Skeletal muscle satellite cell (primary cell): ENCODE measurements around the gene SSRP1.

Experiments
- H3K27me3 ChIP-seq: 2 replicates; pipeline ENCODE4 v1.7.0; 2013; ENCODE audit warnings: low read length; ENCODE audit not compliant: control insufficient read depth, insufficient read depth
- H3K36me3 ChIP-seq: 2 replicates; pipeline ENCODE4 v1.7.0; 2013; ENCODE audit warnings: mild to moderate bottlenecking, control low read depth, low read length; ENCODE audit not compliant: insufficient read depth
- H3K4me1 ChIP-seq: 2 replicates; pipeline ENCODE4 v1.7.0; 2013; ENCODE audit warnings: low read length; ENCODE audit not compliant: control insufficient read depth, insufficient read depth
- H3K4me2 ChIP-seq: 2 replicates; pipeline ENCODE4 v1.7.0; 2013; ENCODE audit warnings: mild to moderate bottlenecking, low read length
- H3K4me3 ChIP-seq: 2 replicates; pipeline ENCODE4 v1.7.0; 2013; ENCODE audit warnings: low read length
- H3K9ac ChIP-seq: 2 replicates; pipeline ENCODE4 v1.7.0; 2013; ENCODE audit warnings: mild to moderate bottlenecking, low read depth, low read length, moderate library complexity
- H3K9me3 ChIP-seq: replicated peaks from 2 replicates; pipeline ENCODE4 v1.7.0; 2013; ENCODE audit warnings: mild to moderate bottlenecking, control low read depth, low read length

Gene SSRP1

DNA sequence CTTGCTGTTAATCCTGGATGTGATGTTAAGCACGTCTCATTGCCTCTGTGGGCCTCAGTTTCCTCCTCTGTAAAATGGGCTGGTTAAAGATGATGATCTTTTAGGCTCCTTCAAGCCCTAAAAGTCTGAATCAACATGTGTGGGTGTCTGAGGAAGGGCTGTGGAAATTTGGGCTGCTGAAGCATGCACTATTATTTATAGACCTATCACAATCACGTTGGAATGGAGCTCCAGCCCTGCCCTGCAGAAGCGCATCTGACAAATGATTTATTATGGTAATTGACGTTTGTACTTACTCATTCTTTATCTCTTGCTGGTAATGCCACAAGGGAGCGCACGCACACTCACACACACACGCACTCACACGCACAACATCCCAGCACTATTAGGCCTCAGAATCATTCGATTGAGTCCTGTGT is 22.9 kb upstream of the SSRP1 start:
- no peak overlapping the region for H3K4me2 ChIP-seq
- H3K4me1 ChIP-seq: no peaks in the 10 kb centered on the region
- H3K36me3 ChIP-seq: no peaks in the 10 kb centered on the region
- no peaks in the 10 kb centered on the region for H3K9me3 ChIP-seq
- H3K9ac ChIP-seq: no peak overlapping the region
- H3K27me3 ChIP-seq: peaks cover 56% of the 10 kb centered on the region
- H3K4me3 ChIP-seq: no peak overlapping the region

GRCh38 chr11:57357856-57358255 is 22.2 kb upstream of the SSRP1 start:
- no peaks in the 10 kb centered on the region for H3K36me3 ChIP-seq
- H3K4me1 ChIP-seq: no peaks in the 10 kb centered on the region
- H3K4me3 ChIP-seq: no peak overlapping the region
- no peaks in the 10 kb centered on the region for H3K9me3 ChIP-seq
- peaks cover 56% of the 10 kb centered on the region for H3K27me3 ChIP-seq
- no peak overlapping the region for H3K9ac ChIP-seq
- no peak overlapping the region for H3K4me2 ChIP-seq

DNA sequence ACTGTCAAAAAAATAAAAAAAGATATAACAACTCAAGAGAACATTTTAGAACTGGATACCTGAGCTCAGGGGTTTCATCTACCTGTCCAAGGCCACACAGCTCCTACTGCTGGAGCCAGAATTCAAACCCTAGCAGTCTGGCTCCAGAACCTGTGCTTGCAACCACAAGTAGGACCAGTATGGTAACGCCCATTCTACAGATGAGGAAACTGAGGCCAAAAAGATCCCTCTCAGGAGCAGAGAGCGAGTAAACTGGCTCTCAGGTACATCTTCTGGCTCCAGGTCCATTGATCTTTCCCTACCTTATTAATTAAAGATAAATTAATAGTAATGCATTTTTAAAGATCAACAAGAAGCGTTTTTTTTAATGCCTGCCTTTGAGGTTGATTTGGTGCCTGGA is 21.6 kb upstream of the SSRP1 start:
- Histone ChIP-seq H3K27me3 (peaks cover 59% of the 10 kb centered on the region), H3K4me2 (no peak overlapping the region), H3K9ac (no peak overlapping the region), H3K36me3 (no peaks in the 10 kb centered on the region), H3K9me3 (no peaks in the 10 kb centered on the region), H3K4me3 (no peak overlapping the region), H3K4me1 (no peaks in the 10 kb centered on the region)

DNA sequence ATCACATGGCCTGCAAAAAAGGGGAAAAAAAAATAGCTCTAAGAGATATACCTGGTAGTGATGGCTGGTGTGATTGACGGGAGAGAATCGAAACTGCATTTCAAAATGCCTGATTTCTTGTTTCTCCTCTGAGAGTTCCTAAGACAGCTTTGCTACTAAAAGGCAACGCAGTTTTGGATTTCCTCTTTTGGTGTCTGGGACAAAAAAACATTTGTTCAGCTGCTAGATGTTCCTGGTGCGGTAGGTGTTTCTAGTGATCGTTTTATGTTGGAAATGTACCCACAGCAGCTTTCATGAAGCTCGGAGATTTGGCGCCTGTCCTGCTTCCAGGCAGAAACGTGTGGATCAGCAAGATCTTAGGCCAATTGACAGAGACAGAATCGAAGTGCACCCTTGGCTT is 20.6 kb upstream of the SSRP1 start:
- Histone ChIP-seq H3K27me3 (peaks cover 55% of the 10 kb centered on the region), H3K36me3 (no peaks in the 10 kb centered on the region), H3K9ac (no peak overlapping the region), H3K9me3 (no peaks in the 10 kb centered on the region), H3K4me2 (no peak overlapping the region), H3K4me1 (no peaks in the 10 kb centered on the region), H3K4me3 (no peak overlapping the region)

DNA sequence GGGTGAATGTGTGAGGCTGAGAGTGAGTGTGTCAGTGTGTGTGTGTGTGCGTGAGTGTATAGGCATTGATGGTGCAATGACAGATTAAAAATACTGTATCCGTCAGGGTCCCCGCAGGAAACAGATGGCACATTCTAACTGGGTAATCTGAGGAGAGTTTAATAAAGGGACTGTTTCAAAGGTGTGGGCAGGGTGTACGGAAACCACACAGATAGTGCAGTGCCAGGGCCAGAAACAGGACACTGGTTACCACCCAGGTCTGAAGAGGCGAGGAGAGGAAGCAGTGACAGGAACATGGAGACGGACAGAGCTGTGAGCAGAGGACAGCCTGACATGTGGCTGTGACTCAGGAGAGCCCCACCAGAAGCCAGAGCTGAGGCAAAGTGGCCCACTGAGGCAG is 19.0 kb upstream of the SSRP1 start:
- no peak overlapping the region for H3K9ac ChIP-seq
- no peak overlapping the region for H3K4me2 ChIP-seq
- H3K4me3 ChIP-seq: no peak overlapping the region
- H3K4me1 ChIP-seq: peaks cover 3% of the 10 kb centered on the region
- peaks cover 4% of the 10 kb centered on the region for H3K9me3 ChIP-seq
- H3K36me3 ChIP-seq: no peaks in the 10 kb centered on the region
- H3K27me3 ChIP-seq: peaks cover 46% of the 10 kb centered on the region

DNA sequence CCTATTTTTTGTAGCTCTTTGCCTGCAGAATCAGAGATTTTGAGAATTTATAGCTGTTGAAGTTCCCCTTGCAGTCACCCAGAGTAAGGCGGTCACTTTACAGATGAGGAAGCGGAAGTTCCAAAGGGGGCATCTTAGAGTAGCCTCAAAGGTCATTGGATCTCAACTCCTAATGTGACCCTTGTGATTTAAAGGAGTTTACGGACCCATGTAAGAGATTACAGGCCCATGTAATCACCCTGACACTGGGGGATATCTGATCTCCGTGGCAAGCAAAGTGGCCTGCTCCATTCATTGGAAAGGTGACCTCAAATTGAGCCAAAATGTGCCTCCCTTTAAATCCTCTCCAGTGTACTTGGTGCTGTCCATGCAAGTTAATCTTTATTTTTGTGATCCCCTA is 18.2 kb upstream of the SSRP1 start:
- peaks cover 4% of the 10 kb centered on the region for H3K9me3 ChIP-seq
- H3K4me1 ChIP-seq: peaks cover 7% of the 10 kb centered on the region
- no peak overlapping the region for H3K4me3 ChIP-seq
- peaks cover 37% of the 10 kb centered on the region for H3K27me3 ChIP-seq
- H3K4me2 ChIP-seq: no peak overlapping the region
- no peak overlapping the region for H3K9ac ChIP-seq
- H3K36me3 ChIP-seq: no peaks in the 10 kb centered on the region

GRCh38 chr11:57353446-57353845 is 17.8 kb upstream of the SSRP1 start:
- Histone ChIP-seq H3K4me1 (peaks cover 7% of the 10 kb centered on the region), H3K9me3 (peaks cover 4% of the 10 kb centered on the region), H3K4me3 (no peak overlapping the region), H3K9ac (no peak overlapping the region), H3K36me3 (no peaks in the 10 kb centered on the region), H3K27me3 (peaks cover 35% of the 10 kb centered on the region), H3K4me2 (no peak overlapping the region)

- H3K9ac ChIP-seq: no peak overlapping the region
- H3K36me3 ChIP-seq: no peaks in the 10 kb centered on the region
- peaks cover 7% of the 10 kb centered on the region for H3K4me1 ChIP-seq
Measured at GRCh38 chr11:57353036-57353435, 17.3 kb upstream of the SSRP1 start.

DNA sequence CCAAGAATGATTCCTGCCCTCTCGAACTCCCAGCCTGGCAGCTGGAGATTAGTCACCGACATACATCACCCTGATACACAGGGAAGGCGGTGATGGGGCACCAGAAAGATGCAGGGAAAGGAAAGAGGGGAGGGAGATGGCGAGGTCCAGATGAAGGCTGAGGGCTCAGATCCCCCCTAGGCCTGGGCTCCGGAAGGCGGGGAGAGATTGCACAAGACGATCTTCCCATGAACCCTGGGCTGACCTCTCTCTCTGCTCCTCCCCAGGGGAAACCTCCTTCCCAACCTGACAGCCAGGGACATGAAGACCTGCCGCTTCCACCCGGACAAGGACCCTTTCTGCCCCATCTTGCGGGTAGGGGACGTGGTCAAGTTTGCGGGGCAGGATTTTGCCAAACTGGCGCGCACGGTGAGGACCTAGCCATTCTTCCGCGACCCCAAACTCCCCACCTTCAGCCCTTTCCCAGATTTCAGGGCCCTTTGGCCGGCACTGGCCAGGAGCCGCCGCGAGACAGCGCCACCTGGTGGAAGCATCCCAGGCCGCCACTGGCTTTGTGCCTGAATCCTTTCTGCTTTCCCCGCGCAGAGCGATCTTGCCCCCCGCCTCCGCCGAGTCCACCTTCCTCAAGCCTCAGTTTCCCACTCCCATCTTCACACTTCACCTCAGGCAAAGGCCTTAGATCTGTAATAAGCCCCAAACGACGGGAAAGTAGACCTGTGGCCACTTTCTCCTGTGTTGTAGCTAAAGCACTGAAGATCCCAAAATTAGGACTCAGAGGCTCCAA is 14.0 kb upstream of the SSRP1 start:
- Histone ChIP-seq H3K4me2 (peak overlapping the region; percentile 59), H3K4me1 (peaks cover 7% of the 10 kb centered on the region), H3K36me3 (no peaks in the 10 kb centered on the region), H3K9me3 (peaks cover 4% of the 10 kb centered on the region), H3K27me3 (peaks cover 21% of the 10 kb centered on the region), H3K4me3 (no peak overlapping the region), H3K9ac (no peak overlapping the region)

More at GRCh38 chr11:57353036-57353435, 17.3 kb upstream of the SSRP1 start:
- Histone ChIP-seq H3K27me3 (peaks cover 33% of the 10 kb centered on the region), H3K4me2 (no peak overlapping the region), H3K4me3 (no peak overlapping the region), H3K9me3 (peaks cover 4% of the 10 kb centered on the region)

DNA sequence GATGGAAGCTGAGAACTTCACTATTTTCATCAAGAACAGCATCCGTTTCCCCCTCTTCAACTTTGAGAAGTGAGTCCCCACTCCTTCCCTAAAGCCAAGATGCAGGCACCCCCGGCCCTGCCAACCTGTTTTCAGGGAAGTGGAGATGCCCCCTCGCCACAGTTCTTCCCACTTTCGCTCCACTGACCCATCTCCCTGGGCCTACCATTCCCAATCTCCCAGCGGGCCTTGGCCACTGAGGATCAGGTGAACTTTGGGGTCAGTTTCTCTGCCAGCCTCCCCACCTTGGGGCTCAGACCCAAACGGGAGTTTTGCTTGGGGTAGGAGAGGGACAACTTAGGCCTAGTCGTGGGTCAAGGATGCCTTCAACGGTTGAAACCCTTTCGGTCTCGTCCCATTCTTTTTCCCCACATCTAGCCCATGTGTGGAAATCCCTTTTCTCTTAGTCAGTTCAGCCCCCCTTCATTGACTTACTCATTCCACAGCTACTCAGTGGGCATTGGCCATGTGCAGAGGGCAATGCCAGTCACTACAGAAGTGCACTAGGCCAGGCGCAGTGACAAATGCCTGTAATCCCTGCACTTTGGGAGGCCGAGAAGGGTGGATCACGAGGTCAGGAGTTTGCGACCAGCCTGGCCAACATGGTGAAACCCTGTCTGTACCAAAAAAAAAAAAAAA is 13.1 kb upstream of the SSRP1 start:
- Histone ChIP-seq H3K36me3 (no peaks in the 10 kb centered on the region), H3K27me3 (peaks cover 12% of the 10 kb centered on the region), H3K9me3 (peaks cover 4% of the 10 kb centered on the region), H3K4me1 (peaks cover 7% of the 10 kb centered on the region), H3K4me2 (no peak overlapping the region), H3K4me3 (no peak overlapping the region), H3K9ac (no peak overlapping the region)

DNA sequence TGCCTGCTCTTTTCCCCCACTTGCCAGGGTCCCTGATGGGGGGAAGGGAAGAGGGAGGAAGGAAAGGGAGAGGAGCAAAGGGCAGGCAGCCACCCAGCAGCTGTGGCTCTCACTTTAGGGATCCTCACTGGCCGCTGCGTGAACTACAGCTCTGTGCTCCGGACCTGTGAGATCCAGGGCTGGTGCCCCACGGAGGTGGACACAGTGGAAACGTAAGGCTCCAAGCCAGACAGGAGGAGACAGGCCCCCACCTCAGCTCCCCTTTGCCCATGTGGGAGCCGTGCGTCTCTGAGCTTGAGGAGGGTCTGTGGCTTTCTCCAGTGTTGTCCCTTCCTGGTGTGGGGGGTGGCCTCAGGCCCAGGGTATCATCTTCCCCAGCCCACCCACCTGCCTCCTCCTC is 12.4 kb upstream of the SSRP1 start:
- H3K36me3 ChIP-seq: no peaks in the 10 kb centered on the region
- peaks cover 4% of the 10 kb centered on the region for H3K9me3 ChIP-seq
- peaks cover 7% of the 10 kb centered on the region for H3K4me1 ChIP-seq
- peaks cover 5% of the 10 kb centered on the region for H3K27me3 ChIP-seq
- H3K4me3 ChIP-seq: no peak overlapping the region
- no peak overlapping the region for H3K4me2 ChIP-seq
- H3K9ac ChIP-seq: no peak overlapping the region

GRCh38 chr11:57347336-57347735 is 11.6 kb upstream of the SSRP1 start:
- Histone ChIP-seq H3K9me3 (peaks cover 4% of the 10 kb centered on the region), H3K36me3 (no peaks in the 10 kb centered on the region), H3K4me1 (peaks cover 7% of the 10 kb centered on the region), H3K4me3 (no peak overlapping the region), H3K27me3 (no peaks in the 10 kb centered on the region), H3K4me2 (no peak overlapping the region), H3K9ac (no peak overlapping the region)
